Spleen (tissue), 11 donors: ENCODE data around the gene CNIH3. TPM values are rescaled to one million over a fixed set of nuclear protein-coding genes. Genes with fewer than 3 reads are reported as not detected.

Source experiments
- DNase-seq: peaks from one replicate; pipeline ENCODE4 v3.0.0-alpha.2; 2020
- H3K27ac ChIP-seq, 8 donors: fragments of 200-600 bp; sonication (generic) in 7 of 8; 1 replicate in 4 of 8; 2 replicates in 4 of 8; pipeline versions ENCODE4 v1.5.0 to v1.8.0; 2016 to 2021; ENCODE audit warnings: inconsistent platforms in 4 of 8, mild to moderate bottlenecking in 4 of 8, moderate library complexity in 1 of 8
- H3K27me3 ChIP-seq, 7 donors: fragments of 200-600 bp; sonication (generic) in 6 of 7; replicated peaks in 1 of 7; 1 replicate in 4 of 7; 2 replicates in 3 of 7; pipeline versions ENCODE4 v1.5.0 to v1.8.0; 2016 to 2021; ENCODE audit warnings: inconsistent platforms in 3 of 7, mild to moderate bottlenecking in 1 of 7
- H3K36me3 ChIP-seq, 6 donors: fragments of 200-600 bp; sonication (generic) in 5 of 6; 1 replicate in 4 of 6; 2 replicates in 2 of 6; pipeline versions ENCODE4 v1.5.0 to v1.8.0; 2016 to 2021; ENCODE audit warnings: inconsistent platforms in 2 of 6
- H3K4me1 ChIP-seq, 6 donors: fragments of 200-600 bp; sonication (generic) in 5 of 6; 1 replicate in 3 of 6; 2 replicates in 3 of 6; pipeline versions ENCODE4 v1.5.0 to v1.8.0; 2016 to 2021; ENCODE audit warnings: inconsistent platforms in 3 of 6
- H3K4me3 ChIP-seq, 8 donors: fragments of 200-600 bp; sonication (generic) in 7 of 8; 1 replicate in 4 of 8; 2 replicates in 4 of 8; pipeline versions ENCODE4 v1.5.0 to v1.8.0; 2016 to 2021; ENCODE audit warnings: inconsistent platforms in 4 of 8, mild to moderate bottlenecking in 4 of 8, moderate library complexity in 2 of 8
- H3K9me3 ChIP-seq, 8 donors: fragments of 200-600 bp; sonication (generic) in 7 of 8; 1 replicate in 4 of 8; 2 replicates in 4 of 8; pipeline versions ENCODE4 v1.5.0 to v1.8.0; 2016 to 2021; ENCODE audit warnings: inconsistent platforms in 4 of 8
- POLR2A ChIP-seq, 3 donors: fragments of 450-650 bp; IDR thresholded peaks; one replicate each; pipeline ENCODE4 v1.5.1; 2017; ENCODE audit warnings: antibody characterized with exemption in 3 of 3, mild to moderate bottlenecking in 1 of 3
- POLR2AphosphoS5 ChIP-seq, 3 donors: sonication (generic); formaldehyde crosslinking; IDR thresholded peaks; one replicate each; pipeline ENCODE4 v1.5.1; 2017; ENCODE audit warnings: antibody characterized with exemption in 3 of 3
- WGBS, 5 donors: extraction: QIAGEN DNeasy Blood & Tissue Kit in 3 of 5; methylation state at CpG; one replicate each; pipeline versions ENCODE4 v1.1.5 to v1.1.7; 2013 to 2018; 5-methylcytosine and 5-hydroxymethylcytosine counted together
- intact Hi-C: fragments of 100-400 bp; cut with DNase I; formaldehyde crosslinking; loops from one replicate; pipeline ENCODE4 v1.15.0; 2023; ENCODE audit warnings: low total_unique reads
- polyA plus RNA-seq, 3 donors: library from polyadenylated mRNA; stranded (reverse); fragments of 200-250 nt; gene quantifications; one replicate each; pipeline ENCODE4 v1.2.1, GENCODE V29; 2013
- total RNA-seq, 7 donors: library from RNA; depleted of rRNA in 3 of 7; stranded (reverse); fragments of >200 nt in 3 of 7; fragmentation: NEBNext Ultra II Directional in 4 of 7; extraction: Animal tissue kit (Norgen Biotek cat#: 25700) in 4 of 7; gene quantifications; one replicate each; pipeline versions ENCODE4 v1.1.0 to v1.2.1, GENCODE V29; 2016 to 2021
- TF ChIP-seq, protein P1 (sequence below), 11 experiments: fragments of 200-600 bp in 7 of 11; fragments of 450-650 bp in 4 of 11; sonication (generic) in 4 of 11; IDR thresholded peaks in 8 of 11; conservative IDR thresholded peaks in 3 of 11; 1 replicate in 7 of 11; 2 replicates in 4 of 11; pipeline versions ENCODE4 v1.4.0 to v1.8.0; 2016 to 2021; ENCODE audit warnings: antibody characterized with exemption in 11 of 11, inconsistent platforms in 4 of 11, mild to moderate bottlenecking in 1 of 11
- donor health status: healthy with polysubstance abuse.
- donor health status: DM: no; HTN: no; CAD: no; lungs with moderate emphysema.
- donor health status: DM: no; HTN: no; CAD: no.
- donor health status: Bipolar disorder and iron deficiency.
- donor health status: healthy.
- donor health status: DM: no; HTN: no; CAD: no.
- donor health status: DM: yes; HTN: yes; CAD: no.

CNIH3 gene
- total and polyA plus RNA-seq, 10 donors = 0.68 to 4.1 (median 2.0) TPM

DNA sequence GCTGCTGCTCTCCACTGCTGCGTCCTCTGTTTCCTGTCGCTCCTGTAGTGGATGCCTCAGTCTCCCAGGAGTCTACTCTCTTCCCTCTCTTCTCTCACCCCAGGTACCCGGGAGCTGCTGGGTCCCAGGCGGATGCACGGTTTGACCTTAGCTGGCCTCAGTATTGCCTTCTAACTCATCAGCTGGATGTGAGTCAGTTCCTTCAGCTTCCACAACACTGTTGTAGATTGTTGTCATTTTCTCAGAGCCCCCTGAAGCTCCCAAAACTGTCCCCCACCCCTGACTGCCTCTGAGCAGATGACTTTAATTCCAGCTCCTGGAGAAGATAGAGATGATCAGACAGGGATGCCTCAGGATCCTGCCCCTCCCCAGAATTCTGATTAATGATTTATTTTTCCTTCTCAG, 7.2 kb downstream of the CNIH3 start:
- Histone ChIP-seq H3K9me3 (peaks cover 0 to 8% (median 0%) of the 10 kb centered on the region in 8 donors), H3K27me3 (peaks cover 0 to 52% (median 19%) of the 10 kb centered on the region in 7 donors), H3K36me3 (no peaks in the 10 kb centered on the region), H3K4me1 (peaks cover 0 to 20% (median 7%) of the 10 kb centered on the region in 6 donors), H3K27ac (peak overlapping the region in 1 of 8 donors; percentile 70), H3K4me3 (no peak overlapping the region)
- DNase-seq = no peak
- WGBS, 5 donors = 61 to 75% (median 66%) methylated on average over 5 of the region's 5 CpGs
- TF ChIP-seq, protein P1, sequence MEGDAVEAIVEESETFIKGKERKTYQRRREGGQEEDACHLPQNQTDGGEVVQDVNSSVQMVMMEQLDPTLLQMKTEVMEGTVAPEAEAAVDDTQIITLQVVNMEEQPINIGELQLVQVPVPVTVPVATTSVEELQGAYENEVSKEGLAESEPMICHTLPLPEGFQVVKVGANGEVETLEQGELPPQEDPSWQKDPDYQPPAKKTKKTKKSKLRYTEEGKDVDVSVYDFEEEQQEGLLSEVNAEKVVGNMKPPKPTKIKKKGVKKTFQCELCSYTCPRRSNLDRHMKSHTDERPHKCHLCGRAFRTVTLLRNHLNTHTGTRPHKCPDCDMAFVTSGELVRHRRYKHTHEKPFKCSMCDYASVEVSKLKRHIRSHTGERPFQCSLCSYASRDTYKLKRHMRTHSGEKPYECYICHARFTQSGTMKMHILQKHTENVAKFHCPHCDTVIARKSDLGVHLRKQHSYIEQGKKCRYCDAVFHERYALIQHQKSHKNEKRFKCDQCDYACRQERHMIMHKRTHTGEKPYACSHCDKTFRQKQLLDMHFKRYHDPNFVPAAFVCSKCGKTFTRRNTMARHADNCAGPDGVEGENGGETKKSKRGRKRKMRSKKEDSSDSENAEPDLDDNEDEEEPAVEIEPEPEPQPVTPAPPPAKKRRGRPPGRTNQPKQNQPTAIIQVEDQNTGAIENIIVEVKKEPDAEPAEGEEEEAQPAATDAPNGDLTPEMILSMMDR (IDR thresholded peaks at IDR 0.05 in 8 of 11, conservative IDR thresholded peaks at IDR 0.05 in 3 of 11) = no peak
- no peak for TF ChIP-seq POLR2AphosphoS5 (IDR thresholded peaks at IDR 0.05)
- no peak for TF ChIP-seq POLR2A (IDR thresholded peaks at IDR 0.05)
- intact Hi-C loops = no loop called here

DNA sequence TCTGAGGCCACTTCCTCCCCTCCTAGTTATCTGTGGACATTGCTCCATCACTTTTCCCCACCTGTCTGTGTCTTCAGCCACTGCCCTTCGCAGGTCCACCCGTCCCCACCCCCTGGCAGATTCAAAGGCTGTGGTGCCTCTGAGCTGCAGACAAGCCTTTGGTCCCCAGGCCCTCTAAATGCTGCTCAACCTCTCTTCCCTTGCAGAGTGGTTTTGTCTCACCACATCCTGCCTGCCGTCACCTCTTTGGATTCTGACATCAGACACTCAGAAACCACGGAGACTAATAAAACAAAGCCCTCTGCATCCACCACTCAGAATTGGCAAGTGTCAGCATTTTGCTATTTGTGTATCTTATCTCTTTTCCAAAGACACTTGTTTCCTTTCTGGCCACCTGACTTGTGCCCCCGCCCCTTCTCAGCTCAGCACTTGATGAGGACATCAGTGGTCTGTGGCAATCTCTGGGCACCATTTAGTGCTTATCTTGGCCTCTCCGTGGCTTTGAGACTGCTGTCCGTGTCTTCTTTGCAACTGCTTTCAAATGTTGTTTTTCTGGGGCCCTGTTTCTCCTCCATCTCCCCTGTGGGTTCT, 7.7 kb downstream of the CNIH3 start:
- peaks cover 0 to 47% (median 14%) of the 10 kb centered on the region in 7 donors for H3K27me3 ChIP-seq
- TF ChIP-seq, protein P1 (IDR thresholded peaks at IDR 0.05 in 8 of 11, conservative IDR thresholded peaks at IDR 0.05 in 3 of 11) = no peak
- TF ChIP-seq POLR2AphosphoS5 (IDR thresholded peaks at IDR 0.05) (peak in 1 of 3 donors; percentile 18), POLR2A (IDR thresholded peaks at IDR 0.05) (no peak)
- intact Hi-C loops = no loop called here
- peaks cover 0 to 20% (median 7%) of the 10 kb centered on the region in 6 donors for H3K4me1 ChIP-seq
- no peak overlapping the region for H3K4me3 ChIP-seq
- peaks cover 0 to 8% (median 0%) of the 10 kb centered on the region in 8 donors for H3K9me3 ChIP-seq
- H3K36me3 ChIP-seq = no peaks in the 10 kb centered on the region
- 9 to 21% (median 13%) methylated on average over 7 of the region's 7 CpGs for WGBS, 5 donors
- peak overlapping the region in 4 of 8 donors; percentile 13 to 70 (median 61) for H3K27ac ChIP-seq
- no peak for DNase-seq

DNA sequence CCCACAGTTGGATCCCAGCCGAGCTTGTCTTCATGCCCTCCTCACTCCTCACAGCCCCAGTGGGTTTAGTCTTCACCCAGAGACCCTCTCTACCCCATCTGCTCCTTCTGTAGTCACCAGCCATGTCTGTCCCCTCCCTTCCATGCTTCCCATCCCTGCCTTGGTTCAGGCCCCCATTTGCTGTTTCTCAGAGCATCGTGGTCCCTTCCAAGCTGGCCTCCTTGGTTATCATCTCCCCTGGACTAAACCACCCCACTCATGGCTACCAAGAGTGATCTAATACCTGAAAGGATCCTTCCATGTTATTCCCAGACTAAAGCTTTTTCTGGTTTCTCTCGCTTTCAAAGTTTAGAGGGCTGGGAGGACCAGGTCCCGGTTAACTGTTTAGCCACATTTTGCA, 8.3 kb downstream of the CNIH3 start:
- Histone ChIP-seq H3K27ac (peak overlapping the region in 4 of 8 donors; percentile 13 to 70 (median 61)), H3K9me3 (peaks cover 0 to 8% (median 0%) of the 10 kb centered on the region in 8 donors), H3K36me3 (no peaks in the 10 kb centered on the region), H3K4me3 (no peak overlapping the region), H3K4me1 (peaks cover 0 to 20% (median 7%) of the 10 kb centered on the region in 6 donors), H3K27me3 (peaks cover 0 to 41% (median 8%) of the 10 kb centered on the region in 7 donors)
- TF ChIP-seq, protein P1 (IDR thresholded peaks at IDR 0.05 in 8 of 11, conservative IDR thresholded peaks at IDR 0.05 in 3 of 11) = no peak
- DNase-seq = no peak
- 79 to 90% (median 84%) methylated on average over 4 of the region's 4 CpGs for WGBS, 5 donors
- intact Hi-C loops = no loop called here

DNA sequence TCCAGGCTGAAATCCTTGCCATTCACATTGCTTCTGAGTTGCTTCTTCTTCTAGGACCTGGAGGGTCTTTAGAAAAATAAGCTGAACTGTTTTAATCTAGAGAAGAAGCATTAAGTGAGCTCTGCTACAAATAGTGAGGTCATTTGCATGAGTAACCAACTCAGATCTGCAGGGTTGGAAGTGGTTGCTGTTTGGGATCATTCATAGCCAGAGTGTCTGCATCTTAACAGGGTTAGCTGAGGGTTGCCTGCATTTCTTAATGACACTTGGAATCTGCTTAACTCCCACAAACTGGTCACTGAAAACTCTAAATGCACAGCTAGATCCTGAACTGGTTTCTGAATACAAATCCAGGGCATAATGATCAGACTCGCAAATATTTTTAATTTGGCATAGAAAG, 9.9 kb downstream of the CNIH3 start:
- Histone ChIP-seq H3K27ac (no peak overlapping the region), H3K9me3 (peaks cover 0 to 8% (median 0%) of the 10 kb centered on the region in 8 donors), H3K4me3 (no peak overlapping the region), H3K4me1 (peaks cover 0 to 20% (median 7%) of the 10 kb centered on the region in 6 donors), H3K36me3 (no peaks in the 10 kb centered on the region), H3K27me3 (peaks cover 0 to 25% (median 0%) of the 10 kb centered on the region in 7 donors)
- WGBS, 5 donors = 74 to 98% (median 79%) methylated on average over 1 of the region's 1 CpG
- intact Hi-C loops = no loop called here
- DNase-seq = no peak
- TF ChIP-seq, protein P1 (IDR thresholded peaks at IDR 0.05 in 8 of 11, conservative IDR thresholded peaks at IDR 0.05 in 3 of 11) = no peak
- no peak for TF ChIP-seq POLR2AphosphoS5 (IDR thresholded peaks at IDR 0.05)
- TF ChIP-seq POLR2A (IDR thresholded peaks at IDR 0.05) = no peak
